Measurements from ENCODE around the gene SH3BP5L.

The SH3BP5L gene

GRCh38 chr1:248776991-248777390, 48.7 kb downstream of the SH3BP5L start:
- no peak overlapping the region for H3K4me3 ChIP-seq (ENCODE audit: low read depth, low read length)
- TF ChIP-seq, protein P1, sequence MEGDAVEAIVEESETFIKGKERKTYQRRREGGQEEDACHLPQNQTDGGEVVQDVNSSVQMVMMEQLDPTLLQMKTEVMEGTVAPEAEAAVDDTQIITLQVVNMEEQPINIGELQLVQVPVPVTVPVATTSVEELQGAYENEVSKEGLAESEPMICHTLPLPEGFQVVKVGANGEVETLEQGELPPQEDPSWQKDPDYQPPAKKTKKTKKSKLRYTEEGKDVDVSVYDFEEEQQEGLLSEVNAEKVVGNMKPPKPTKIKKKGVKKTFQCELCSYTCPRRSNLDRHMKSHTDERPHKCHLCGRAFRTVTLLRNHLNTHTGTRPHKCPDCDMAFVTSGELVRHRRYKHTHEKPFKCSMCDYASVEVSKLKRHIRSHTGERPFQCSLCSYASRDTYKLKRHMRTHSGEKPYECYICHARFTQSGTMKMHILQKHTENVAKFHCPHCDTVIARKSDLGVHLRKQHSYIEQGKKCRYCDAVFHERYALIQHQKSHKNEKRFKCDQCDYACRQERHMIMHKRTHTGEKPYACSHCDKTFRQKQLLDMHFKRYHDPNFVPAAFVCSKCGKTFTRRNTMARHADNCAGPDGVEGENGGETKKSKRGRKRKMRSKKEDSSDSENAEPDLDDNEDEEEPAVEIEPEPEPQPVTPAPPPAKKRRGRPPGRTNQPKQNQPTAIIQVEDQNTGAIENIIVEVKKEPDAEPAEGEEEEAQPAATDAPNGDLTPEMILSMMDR (IDR thresholded peaks at IDR 0.05; ENCODE audit: borderline replicate concordance, insufficient read depth, low read depth, low read length) = no peak

- no peak overlapping the region for H3K4me3 ChIP-seq (ENCODE audit: low read depth, low read length)
- TF ChIP-seq, protein P1 (IDR thresholded peaks at IDR 0.05; ENCODE audit: borderline replicate concordance, insufficient read depth, low read depth, low read length) = no peak
Measured at GRCh38 chr1:248775441-248775840, 50.3 kb downstream of the SH3BP5L start.

Data from GM12875 (cell line).